ENCODE data around the gene SZRD1. TPM values are rescaled to one million over a fixed set of nuclear protein-coding genes. Genes with fewer than 3 reads are reported as not detected.

SZRD1 gene
- total and polyA plus RNA-seq, 2 donors (not counting 1 experiment from before 2014, with no cell fraction given): 92.4 to 110 TPM

GRCh38 chr1:16378443-16378842, 11.4 kb downstream of the SZRD1 start:
- DNase-seq (no peak), ATAC-seq (ENCODE audit: low read depth) (no peak)
- ChIA-PET POLR2A (interaction anchor here (0.7 kb wide), 1 partner anchor 10 kb away, joined by 3 read pairs; no protein-coding TSS in a partner anchor), CTCF (interaction anchor here (0.8 kb wide), 1 partner anchor 573 kb away, joined by 3 read pairs; no protein-coding TSS in a partner anchor)
- Histone ChIP-seq H3K27ac (ENCODE audit: low read length in 2 of 2) (no peak overlapping the region), H4K20me1 (ENCODE audit: control insufficient read depth, insufficient read depth, low read length, poor library complexity, severe bottlenecking) (peaks cover 99% of the 10 kb centered on the region), H2AFZ (ENCODE audit: insufficient read depth, low read depth, low read length, poor library complexity, severe bottlenecking) (no peak overlapping the region), H3K9ac (ENCODE audit: low read length) (no peak overlapping the region), H3K36me3 (replicated peaks in 1 of 2; ENCODE audit: control extremely low read depth in 1 of 2, control insufficient read depth in 1 of 2, extremely low read depth in 1 of 2, insufficient read depth in 2 of 2, low read length in 1 of 2) (peaks cover 3 to 25% of the 10 kb centered on the region in 2 experiments), H3K4me3 (ENCODE audit: control extremely low read depth in 1 of 5, extremely low read depth in 1 of 5, insufficient read depth in 1 of 5, low read depth in 2 of 5, low read length in 4 of 5) (no peak overlapping the region), H3K9me3 (ENCODE audit: control extremely low read depth in 1 of 3, control insufficient read depth in 2 of 3, insufficient read depth in 1 of 3, low read length in 2 of 3) (no peaks in the 10 kb centered on the region), H3K79me2 (ENCODE audit: control insufficient read depth, insufficient read depth, low read length) (peaks cover 100% of the 10 kb centered on the region), H3K4me2 (replicated peaks; ENCODE audit: low read depth, low read length, poor library complexity, severe bottlenecking) (no peak overlapping the region), H3K4me1 (ENCODE audit: control insufficient read depth in 2 of 2, insufficient read depth in 2 of 2, low read length in 2 of 2) (peaks cover 7 to 23% of the 10 kb centered on the region in 2 donors), H3K27me3 (replicated peaks in 1 of 4; ENCODE audit: control extremely low read depth in 1 of 4, control insufficient read depth in 3 of 4, insufficient read depth in 4 of 4, low read length in 3 of 4) (no peaks in the 10 kb centered on the region)
- TF ChIP-seq EZH2 (IDR thresholded peaks at IDR 0.05; ENCODE audit: borderline replicate concordance, insufficient read depth, low read depth, low read length, poor library complexity, severe bottlenecking) (no peak), CTCF (IDR thresholded peaks at IDR 0.05) (no peak)
- Mint-ChIP-seq H3K4me1 (peaks cover 56% of the 10 kb centered on the region), H3K27ac (no peak overlapping the region), H3K9me3 (ENCODE audit: insufficient read depth) (no peaks in the 10 kb centered on the region), H3K4me3 (no peak overlapping the region), H3K27me3 (no peaks in the 10 kb centered on the region)
- 100% methylated on average over 3 of the region's 7 CpGs for WGBS (ENCODE audit: insufficient coverage)
- intact Hi-C loops (cut with micrococcal nuclease): no loop called here

GRCh38 chr1:16380868-16381267, 13.8 kb downstream of the SZRD1 start:
- ChIA-PET CTCF (interaction anchor here (0.7 kb wide), 1 partner anchor 253 kb away, joined by 3 read pairs; no protein-coding TSS in a partner anchor), POLR2A (interaction anchor here (0.6 kb wide), 1 partner anchor 11 kb away, joined by 3 read pairs; no protein-coding TSS in a partner anchor)
- DNase-seq: no peak
- intact Hi-C loops (cut with micrococcal nuclease): no loop called here
- no peaks in the 10 kb centered on the region for H3K9me3 ChIP-seq (ENCODE audit: control extremely low read depth in 1 of 3, control insufficient read depth in 2 of 3, insufficient read depth in 1 of 3, low read length in 2 of 3)
- H3K4me3 Mint-ChIP-seq: no peak overlapping the region
- no peaks in the 10 kb centered on the region for H3K27me3 ChIP-seq (replicated peaks in 1 of 4; ENCODE audit: control extremely low read depth in 1 of 4, control insufficient read depth in 3 of 4, insufficient read depth in 4 of 4, low read length in 3 of 4)
- H3K79me2 ChIP-seq (ENCODE audit: control insufficient read depth, insufficient read depth, low read length): peaks cover 100% of the 10 kb centered on the region
- peaks cover 3 to 27% of the 10 kb centered on the region in 2 experiments for H3K36me3 ChIP-seq (replicated peaks in 1 of 2; ENCODE audit: control extremely low read depth in 1 of 2, control insufficient read depth in 1 of 2, extremely low read depth in 1 of 2, insufficient read depth in 2 of 2, low read length in 1 of 2)
- H3K4me2 ChIP-seq (replicated peaks; ENCODE audit: low read depth, low read length, poor library complexity, severe bottlenecking): no peak overlapping the region
- H3K27me3 Mint-ChIP-seq: no peaks in the 10 kb centered on the region
- no peak overlapping the region for H3K27ac Mint-ChIP-seq
- no peak overlapping the region for H3K9ac ChIP-seq (ENCODE audit: low read length)
- H3K9me3 Mint-ChIP-seq (ENCODE audit: insufficient read depth): no peaks in the 10 kb centered on the region
- H3K4me1 Mint-ChIP-seq: peaks cover 58% of the 10 kb centered on the region
- H3K4me3 ChIP-seq (ENCODE audit: control extremely low read depth in 1 of 5, extremely low read depth in 1 of 5, insufficient read depth in 1 of 5, low read depth in 2 of 5, low read length in 4 of 5): no peak overlapping the region
- peaks cover 96% of the 10 kb centered on the region for H4K20me1 ChIP-seq (ENCODE audit: control insufficient read depth, insufficient read depth, low read length, poor library complexity, severe bottlenecking)
- TF ChIP-seq CTCF (IDR thresholded peaks at IDR 0.05) (no peak), EZH2 (IDR thresholded peaks at IDR 0.05; ENCODE audit: borderline replicate concordance, insufficient read depth, low read depth, low read length, poor library complexity, severe bottlenecking) (no peak)
- peaks cover 20 to 28% of the 10 kb centered on the region in 2 donors for H3K4me1 ChIP-seq (ENCODE audit: control insufficient read depth in 2 of 2, insufficient read depth in 2 of 2, low read length in 2 of 2)
- ATAC-seq (ENCODE audit: low read depth): no peak
- 62% methylated on average over 4 of the region's 4 CpGs for WGBS (ENCODE audit: insufficient coverage)
- H2AFZ ChIP-seq (ENCODE audit: insufficient read depth, low read depth, low read length, poor library complexity, severe bottlenecking): no peak overlapping the region
- H3K27ac ChIP-seq (ENCODE audit: low read length in 2 of 2): no peak overlapping the region

Data from B cell (primary cell).